Keratinocyte (primary cell): ENCODE data around the gene SCARB1. TPM values are rescaled to one million over a fixed set of nuclear protein-coding genes. Genes with fewer than 3 reads are reported as not detected.

Experiments
- DNase-seq: peaks from one replicate; pipeline ENCODE4 v3.0.0-alpha.2; 2011; ENCODE audit warnings: low read depth, missing footprints, low spot score
- FAIRE-seq: peaks from 2 replicates; lab custom pipeline; 2011; peaks lifted over from hg19 to GRCh38; lab: Jason Lieb, UNC
- H2AFZ ChIP-seq: 2 replicates; pipeline ENCODE4 v1.6.0; 2012; ENCODE audit warnings: low read length, control low read depth, inconsistent platforms; ENCODE audit not compliant: control insufficient read depth
- H3K27ac ChIP-seq: 2 replicates; pipeline ENCODE4 v1.5.1; 2011; ENCODE audit warnings: low read length; ENCODE audit not compliant: control insufficient read depth, insufficient read depth
- H3K27me3 ChIP-seq: 3 replicates; pipeline ENCODE4 v1.6.0; 2011; ENCODE audit warnings: low read length; ENCODE audit not compliant: control insufficient read depth, insufficient read depth; ENCODE audit errors: extremely low read depth
- H3K36me3 ChIP-seq, 2 experiments: 2 replicates in 1 of 2; 3 replicates in 1 of 2; pipeline ENCODE4 v1.5.1; 2011; ENCODE audit warnings: low read length in 2 of 2, mild to moderate bottlenecking in 1 of 2; ENCODE audit not compliant: control insufficient read depth in 2 of 2, insufficient read depth in 2 of 2; ENCODE audit errors: extremely low read depth in 1 of 2
- H3K4me1 ChIP-seq: 3 replicates; pipeline ENCODE4 v1.5.1; 2011; ENCODE audit warnings: low read length; ENCODE audit not compliant: control insufficient read depth, insufficient read depth; ENCODE audit errors: extremely low read depth
- H3K4me2 ChIP-seq: 3 replicates; pipeline ENCODE4 v1.6.0; 2011; ENCODE audit warnings: low read depth, low read length; ENCODE audit not compliant: control insufficient read depth, insufficient read depth; ENCODE audit errors: extremely low read depth
- H3K4me3 ChIP-seq, 3 experiments: fragments of 200-600 bp in 1 of 3; sonication (generic) in 1 of 3; 2 replicates in 2 of 3; 3 replicates in 1 of 3; pipeline ENCODE4 v1.5.1; 2011 to 2016; ENCODE audit warnings: low read length in 3 of 3, mild to moderate bottlenecking in 3 of 3, control low read depth in 2 of 3, inconsistent platforms in 1 of 3, low read depth in 1 of 3, mixed read lengths in 1 of 3, mixed run types in 1 of 3, moderate library complexity in 1 of 3; ENCODE audit not compliant: control insufficient read depth in 2 of 3, insufficient read depth in 2 of 3; ENCODE audit errors: extremely low read depth in 1 of 3
- H3K79me2 ChIP-seq: 2 replicates; pipeline ENCODE4 v1.6.0; 2012; ENCODE audit warnings: low read length; ENCODE audit not compliant: control insufficient read depth, insufficient read depth
- H3K9ac ChIP-seq: 3 replicates; pipeline ENCODE4 v1.6.0; 2011; ENCODE audit warnings: low read length; ENCODE audit not compliant: control insufficient read depth, insufficient read depth; ENCODE audit errors: extremely low read depth
- H3K9me1 ChIP-seq: 3 replicates; pipeline ENCODE4 v1.6.0; 2011; ENCODE audit warnings: low read length; ENCODE audit not compliant: control insufficient read depth, insufficient read depth; ENCODE audit errors: extremely low read depth
- H3K9me3 ChIP-seq: 2 replicates; pipeline ENCODE4 v1.5.1; 2012; ENCODE audit warnings: low read depth, low read length; ENCODE audit not compliant: control insufficient read depth
- H4K20me1 ChIP-seq: 3 replicates; pipeline ENCODE4 v1.6.0; 2011; ENCODE audit warnings: low read length; ENCODE audit not compliant: control insufficient read depth, insufficient read depth; ENCODE audit errors: extremely low read depth
- EZH2 ChIP-seq: IDR thresholded peaks from one replicate; pipeline ENCODE4 v1.6.1; 2012; ENCODE audit warnings: inconsistent platforms, mild to moderate bottlenecking, low read length, moderate library complexity
- dilution Hi-C: fragments of 300-500 bp; cut with MboI; formaldehyde crosslinking; loops from one replicate; pipeline ENCODE4 v1.7.0; 2020; ENCODE audit warnings: low sequenced_read_pairs; ENCODE audit not compliant: extremely low pct_ligation_motif_present
- polyA plus RNA-seq, 5 experiments: library from polyadenylated mRNA; depleted of rRNA in 3 of 5; stranded (reverse) in 3 of 5; stranded (forward) in 1 of 5; unstranded in 1 of 5; fragments of >200 nt; gene quantifications; 1 replicate in 1 of 5; 2 replicates in 3 of 5; 3 replicates in 1 of 5; pipeline versions ENCODE4 v1.2.1 to v1.2.3, GENCODE V29; 2011 to 2012; ENCODE audit warnings: missing spikeins in 2 of 5, low read depth in 1 of 5, low replicate concordance in 1 of 5
- TF ChIP-seq, protein P1 (sequence below), 3 experiments: IDR thresholded peaks in 1 of 3; conservative IDR thresholded peaks in 1 of 3; optimal IDR thresholded peaks in 1 of 3; 2 replicates in 2 of 3; 3 replicates in 1 of 3; pipeline versions ENCODE3 to v1.5.1; 2011; ENCODE audit warnings: low read length in 3 of 3, mild to moderate bottlenecking in 3 of 3, moderate library complexity in 2 of 3, control low read depth in 1 of 3, inconsistent platforms in 1 of 3; ENCODE audit not compliant: insufficient read depth in 2 of 3; ENCODE audit errors: extremely low read depth in 1 of 3

The SCARB1 gene
- polyA plus RNA-seq, 1 donor (not counting 4 experiments of a cell fraction or from before 2014, with no cell fraction given): 40.9 TPM

- TF ChIP-seq, protein P1, sequence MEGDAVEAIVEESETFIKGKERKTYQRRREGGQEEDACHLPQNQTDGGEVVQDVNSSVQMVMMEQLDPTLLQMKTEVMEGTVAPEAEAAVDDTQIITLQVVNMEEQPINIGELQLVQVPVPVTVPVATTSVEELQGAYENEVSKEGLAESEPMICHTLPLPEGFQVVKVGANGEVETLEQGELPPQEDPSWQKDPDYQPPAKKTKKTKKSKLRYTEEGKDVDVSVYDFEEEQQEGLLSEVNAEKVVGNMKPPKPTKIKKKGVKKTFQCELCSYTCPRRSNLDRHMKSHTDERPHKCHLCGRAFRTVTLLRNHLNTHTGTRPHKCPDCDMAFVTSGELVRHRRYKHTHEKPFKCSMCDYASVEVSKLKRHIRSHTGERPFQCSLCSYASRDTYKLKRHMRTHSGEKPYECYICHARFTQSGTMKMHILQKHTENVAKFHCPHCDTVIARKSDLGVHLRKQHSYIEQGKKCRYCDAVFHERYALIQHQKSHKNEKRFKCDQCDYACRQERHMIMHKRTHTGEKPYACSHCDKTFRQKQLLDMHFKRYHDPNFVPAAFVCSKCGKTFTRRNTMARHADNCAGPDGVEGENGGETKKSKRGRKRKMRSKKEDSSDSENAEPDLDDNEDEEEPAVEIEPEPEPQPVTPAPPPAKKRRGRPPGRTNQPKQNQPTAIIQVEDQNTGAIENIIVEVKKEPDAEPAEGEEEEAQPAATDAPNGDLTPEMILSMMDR (optimal IDR thresholded peaks at IDR 0.05 in 1 of 3, IDR thresholded peaks at IDR 0.05 in 1 of 3, conservative IDR thresholded peaks at IDR 0.05 in 1 of 3; ENCODE audit: extremely low read depth in 1 of 3, insufficient read depth in 2 of 3, low read length in 3 of 3): no peak
- no peak for TF ChIP-seq EZH2
- peaks cover 16% of the 10 kb centered on the region for H3K27me3 ChIP-seq
- no peak overlapping the region for H3K4me3 ChIP-seq
- H3K27ac ChIP-seq: no peak overlapping the region
- peaks cover 3% of the 10 kb centered on the region for H4K20me1 ChIP-seq
- H3K9ac ChIP-seq: no peak overlapping the region
- peaks cover 9% of the 10 kb centered on the region for H3K4me1 ChIP-seq
- peaks cover 3% of the 10 kb centered on the region for H3K9me3 ChIP-seq
- no peak overlapping the region for H3K4me2 ChIP-seq
- H2AFZ ChIP-seq: no peak overlapping the region
- no peak for FAIRE-seq
- no peaks in the 10 kb centered on the region for H3K79me2 ChIP-seq
- no peaks in the 10 kb centered on the region for H3K36me3 ChIP-seq
- no peak for DNase-seq
- dilution Hi-C loops: no loop called here
- H3K9me1 ChIP-seq: no peaks in the 10 kb centered on the region
These were observed 121.6 kb downstream of the SCARB1 start for GRCh38 chr12:124742111-124742510.

DNA sequence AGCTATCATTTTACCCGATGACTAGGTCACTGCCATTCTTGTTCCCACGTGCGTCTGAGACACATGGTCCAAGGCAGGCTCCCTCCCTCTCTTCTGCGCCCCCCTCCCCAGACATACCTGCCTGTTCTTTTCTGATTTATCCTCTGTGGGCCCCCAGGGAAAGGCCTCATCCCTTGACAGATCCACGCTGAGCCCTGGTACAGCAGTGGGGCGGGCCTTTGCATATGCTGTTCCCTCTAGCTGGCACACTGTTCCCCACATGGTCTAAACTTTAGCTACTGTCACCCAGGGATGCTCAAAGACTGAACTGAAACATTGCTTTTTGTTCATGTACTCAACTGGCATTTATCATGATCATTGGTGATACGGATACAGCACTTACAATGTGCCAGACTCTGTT is 122.5 kb downstream of the SCARB1 start:
- H3K4me1 ChIP-seq: peaks cover under 1% of the 10 kb centered on the region
- no peaks in the 10 kb centered on the region for H3K36me3 ChIP-seq
- H3K9ac ChIP-seq: no peak overlapping the region
- H3K4me3 ChIP-seq: no peak overlapping the region
- dilution Hi-C loops: no loop called here
- peaks cover 3% of the 10 kb centered on the region for H3K9me3 ChIP-seq
- H3K27me3 ChIP-seq: peaks cover 16% of the 10 kb centered on the region
- FAIRE-seq (no peak), DNase-seq (no peak)
- no peak overlapping the region for H2AFZ ChIP-seq
- TF ChIP-seq EZH2: no peak
- TF ChIP-seq, protein P1 (optimal IDR thresholded peaks at IDR 0.05 in 1 of 3, IDR thresholded peaks at IDR 0.05 in 1 of 3, conservative IDR thresholded peaks at IDR 0.05 in 1 of 3; ENCODE audit: extremely low read depth in 1 of 3, insufficient read depth in 2 of 3, low read length in 3 of 3): no peak
- H3K79me2 ChIP-seq: no peaks in the 10 kb centered on the region
- H3K27ac ChIP-seq: no peak overlapping the region
- H3K9me1 ChIP-seq: no peaks in the 10 kb centered on the region
- peaks cover 3% of the 10 kb centered on the region for H4K20me1 ChIP-seq
- H3K4me2 ChIP-seq: no peak overlapping the region
